A549 (cell line): ENCODE results near the gene MOGAT2. TPM values are rescaled to one million over a fixed set of nuclear protein-coding genes. Genes with fewer than 3 reads are reported as not detected.

Source experiments
- ATAC-seq, 2 experiments: fragments of 200-7000 bp in 1 of 2; fragments of >200 bp in 1 of 2; cut with Nextera tagmentation in 1 of 2; cut with Tn5 transposase in 1 of 2; 3 replicates each; pipeline versions ENCODE4 v1.8.0 to v1.9.1; 2018 to 2020; ENCODE audit warnings: mild to moderate bottlenecking in 1 of 2, moderate library complexity in 1 of 2
- CTCF ChIA-PET: fragments of 300-600 bp; sonication (Branson Sonifier 250); formaldehyde crosslinking; extraction: SDS; loops from one replicate; lab custom pipeline; 2021; ENCODE audit warnings: antibody characterized with exemption, inconsistent platforms; lab: Yijun Ruan, JAX
- POLR2A ChIA-PET: fragments of 350-600 bp; formaldehyde crosslinking; extraction: SDS; loops from one replicate; lab custom pipeline; 2021; ENCODE audit warnings: antibody characterized with exemption, inconsistent platforms; lab: Yijun Ruan, JAX
- DNase-seq, 2 experiments: peaks; one replicate each; pipeline versions ENCODE4 v3.0.0 to v3.0.0-alpha.2; 2011 to 2016; ENCODE audit warnings: low read depth in 1 of 2, low spot score in 1 of 2
- FAIRE-seq: peaks from 2 replicates; lab custom pipeline; 2011; peaks lifted over from hg19 to GRCh38; lab: Jason Lieb, UNC
- H3K27ac ChIP-seq, 2 experiments: fragments of >200 bp; sonication (Bioruptor Twin); formaldehyde crosslinking; 3 replicates each; pipeline ENCODE4 v1.5.1; 2016 to 2017
- H3K4me1 ChIP-seq: fragments of >200 bp; sonication (Bioruptor Twin); formaldehyde crosslinking; 3 replicates; pipeline ENCODE4 v1.6.1; 2016
- H3K4me2 ChIP-seq: fragments of >200 bp; sonication (Bioruptor Twin); formaldehyde crosslinking; 3 replicates; pipeline ENCODE4 v1.6.1; 2016
- H3K4me3 ChIP-seq: fragments of >200 bp; sonication (Bioruptor Twin); formaldehyde crosslinking; 3 replicates; pipeline ENCODE4 v1.5.1; 2016
- H3K9me3 ChIP-seq: fragments of >200 bp; sonication (Bioruptor Twin); formaldehyde crosslinking; 3 replicates; pipeline ENCODE4 v1.6.1; 2016
- CEBPB ChIP-seq, 2 experiments: fragments of >200 bp in 1 of 2; sonication (Bioruptor Twin) in 1 of 2; formaldehyde crosslinking in 1 of 2; IDR thresholded peaks; 2 replicates each; pipeline ENCODE4 v1.6.1; 2012 to 2016
- CTCF ChIP-seq: fragments of >200 bp; sonication (Bioruptor Twin); formaldehyde crosslinking; IDR thresholded peaks from 3 replicates; pipeline ENCODE4 v1.5.1; 2016
- ELK1 ChIP-seq: fragments of 150-350 bp; IDR thresholded peaks from 2 replicates; pipeline ENCODE4 v1.6.1; 2014; ENCODE audit warnings: low read depth, mild to moderate bottlenecking, low read length
- FOXS1 ChIP-seq: fragments of 250-450 bp; sonication (Bioruptor Pico); IDR thresholded peaks from 2 replicates; pipeline ENCODE4 v1.5.0; 2020; ENCODE audit warnings: mild to moderate bottlenecking, moderate library complexity
- HES2 ChIP-seq: fragments of >200 bp; sonication (Bioruptor Twin); formaldehyde crosslinking; IDR thresholded peaks from 2 replicates; pipeline ENCODE4 v1.6.1; 2016
- HEYL ChIP-seq: fragments of 250-450 bp; sonication (Bioruptor Pico); IDR thresholded peaks from 2 replicates; pipeline ENCODE4 v1.8.0; 2021; ENCODE audit warnings: mild to moderate bottlenecking, moderate library complexity
- HOXB13 ChIP-seq: fragments of 250-450 bp; sonication (Bioruptor Pico); IDR thresholded peaks from 2 replicates; pipeline ENCODE4 v1.5.0; 2020; ENCODE audit warnings: low read depth, mild to moderate bottlenecking, moderate library complexity
- JUNB ChIP-seq: fragments of >200 bp; sonication (Bioruptor Twin); formaldehyde crosslinking; IDR thresholded peaks from 2 replicates; pipeline ENCODE4 v1.6.1; 2016
- KDM1A ChIP-seq: fragments of 200-600 bp; sonication (generic); IDR thresholded peaks from 2 replicates; pipeline ENCODE4 v1.6.1; 2016; ENCODE audit warnings: low read depth, mild to moderate bottlenecking
- MYC ChIP-seq: IDR thresholded peaks from 2 replicates; pipeline ENCODE4 v1.6.1; 2012; ENCODE audit warnings: mild to moderate bottlenecking, inconsistent platforms, low read length, improper control_type of control experiment, borderline replicate concordance
- PBX3 ChIP-seq: IDR thresholded peaks from 2 replicates; pipeline ENCODE4 v1.6.1; 2012
- PHF8 ChIP-seq: fragments of 200-600 bp; sonication (generic); IDR thresholded peaks from 2 replicates; pipeline ENCODE4 v1.6.1; 2016; ENCODE audit warnings: low read depth, mild to moderate bottlenecking, antibody characterized with exemption, moderate library complexity, borderline replicate concordance
- RFX5 ChIP-seq: fragments of 450-650 bp; IDR thresholded peaks from 2 replicates; pipeline ENCODE4 v1.7.1; 2014; ENCODE audit warnings: antibody characterized with exemption, mild to moderate bottlenecking, moderate library complexity
- SMC3 ChIP-seq: fragments of >200 bp; sonication (Bioruptor Twin); formaldehyde crosslinking; IDR thresholded peaks from 3 replicates; pipeline ENCODE4 v1.6.1; 2018; ENCODE audit warnings: inconsistent platforms
- SREBF2 ChIP-seq: fragments of 450-650 bp; IDR thresholded peaks from 2 replicates; pipeline ENCODE4 v1.6.1; 2014; ENCODE audit warnings: mild to moderate bottlenecking, moderate library complexity
- ZC3H11A ChIP-seq: fragments of 450-650 bp; IDR thresholded peaks from 2 replicates; pipeline ENCODE4 v1.6.1; 2014; ENCODE audit warnings: antibody characterized with exemption, mild to moderate bottlenecking
- ZNF302 ChIP-seq: fragments of 250-450 bp; sonication (Bioruptor Pico); IDR thresholded peaks from 2 replicates; pipeline ENCODE4 v1.9.0; 2021; ENCODE audit warnings: inconsistent platforms, mild to moderate bottlenecking, moderate library complexity
- WGBS: methylation state at CpG from one replicate; pipeline ENCODE4 v1.1.6; 2017; ENCODE audit errors: missing lambda C conversion rate; 5-methylcytosine and 5-hydroxymethylcytosine counted together
- polyA plus RNA-seq, 4 experiments: library from polyadenylated mRNA; depleted of rRNA in 3 of 4; stranded (reverse); fragments of >200 nt; fragmentation: RNase III in 1 of 4; extraction: RNeasy Plus Mini Kit Qiagen cat#74134 plus additional on column Dnase treatment in 1 of 4; gene quantifications; 2 replicates in 3 of 4; 3 replicates in 1 of 4; pipeline ENCODE4 v1.2.3, GENCODE V29; 2011 to 2017
- TF ChIP-seq, protein P1 (sequence below): fragments of 250-450 bp; sonication (Bioruptor Pico); IDR thresholded peaks from 2 replicates; pipeline ENCODE4 v1.5.0; 2021; ENCODE audit warnings: mild to moderate bottlenecking, moderate library complexity, borderline replicate concordance

Gene MOGAT2
- polyA plus RNA-seq, 2 of the 4 experiments (the other 2 are of a cell fraction): not detected

- FAIRE-seq (no peak), ATAC-seq (no peak)
- H3K9me3 ChIP-seq: peaks cover 5% of the 10 kb centered on the region; the same call in 1 of the 3 replicates
- WGBS: 72% methylated on average over 4 of the region's 4 CpGs
- TF ChIP-seq FOXS1 (CRISPR knock-in tag): no peak
- TF ChIP-seq PHF8: no peak
- TF ChIP-seq ELK1: no peak
- no peak for TF ChIP-seq JUNB
- no peak for TF ChIP-seq MYC
- no peak for TF ChIP-seq CTCF
- TF ChIP-seq, protein P1, sequence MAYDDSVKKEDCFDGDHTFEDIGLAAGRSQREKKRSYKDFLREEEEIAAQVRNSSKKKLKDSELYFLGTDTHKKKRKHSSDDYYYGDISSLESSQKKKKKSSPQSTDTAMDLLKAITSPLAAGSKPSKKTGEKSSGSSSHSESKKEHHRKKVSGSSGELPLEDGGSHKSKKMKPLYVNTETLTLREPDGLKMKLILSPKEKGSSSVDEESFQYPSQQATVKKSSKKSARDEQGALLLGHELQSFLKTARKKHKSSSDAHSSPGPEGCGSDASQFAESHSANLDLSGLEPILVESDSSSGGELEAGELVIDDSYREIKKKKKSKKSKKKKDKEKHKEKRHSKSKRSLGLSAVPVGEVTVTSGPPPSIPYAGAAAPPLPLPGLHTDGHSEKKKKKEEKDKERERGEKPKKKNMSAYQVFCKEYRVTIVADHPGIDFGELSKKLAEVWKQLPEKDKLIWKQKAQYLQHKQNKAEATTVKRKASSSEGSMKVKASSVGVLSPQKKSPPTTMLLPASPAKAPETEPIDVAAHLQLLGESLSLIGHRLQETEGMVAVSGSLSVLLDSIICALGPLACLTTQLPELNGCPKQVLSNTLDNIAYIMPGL (CRISPR knock-in tag): no peak
- TF ChIP-seq KDM1A: no peak
- no peak for TF ChIP-seq RFX5
- TF ChIP-seq HOXB13 (CRISPR knock-in tag): no peak
- TF ChIP-seq SREBF2: no peak
- no peak for TF ChIP-seq ZC3H11A
- TF ChIP-seq ZNF302 (CRISPR knock-in tag): no peak
- TF ChIP-seq HEYL (CRISPR knock-in tag): no peak
- TF ChIP-seq PBX3: no peak
- TF ChIP-seq, all 56 proteins: peak for 0
- no peaks in the 10 kb centered on the region for H3K4me1 ChIP-seq
- no peak overlapping the region for H3K4me3 ChIP-seq
- ChIA-PET POLR2A (no interaction called here), CTCF (interaction anchor here (0.5 to 2.6 kb wide), 4 partner anchors 13 to 950 kb away, joined by 3 to 9 read pairs (median 4); no protein-coding TSS in a partner anchor)
- DNase-seq: no peak
- H3K27ac ChIP-seq: no peak overlapping the region
- H3K4me2 ChIP-seq: no peak overlapping the region
Observed at GRCh38 chr11:75735181-75735845, 17.7 kb downstream of the MOGAT2 start.

DNA sequence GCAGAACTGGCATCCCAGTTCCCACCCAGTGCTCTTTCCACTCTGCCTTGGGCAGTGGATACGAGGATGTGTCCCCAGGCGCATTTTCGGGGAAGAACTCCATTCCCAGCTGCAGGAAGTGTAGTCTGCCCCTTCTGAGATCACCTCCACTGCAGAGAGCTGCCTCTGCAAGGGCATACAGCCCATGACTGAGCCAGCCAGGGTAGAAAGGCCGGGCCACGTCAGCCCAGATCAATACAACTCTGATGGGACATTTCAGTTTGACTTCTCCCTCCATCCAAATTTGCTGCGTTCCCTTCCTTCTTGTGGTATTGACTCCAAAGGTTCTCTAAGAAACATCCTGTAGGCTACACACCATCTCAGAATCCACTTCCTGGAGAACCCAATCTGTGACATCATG, 19.7 kb downstream of the MOGAT2 start:
- CTCF ChIA-PET: interaction anchor here (1.3 to 1.5 kb wide), 2 partner anchors 15 to 23 kb away, joined by 3 read pairs; no protein-coding TSS in a partner anchor

More for the DNA sequence above, 19.7 kb downstream of the MOGAT2 start:
- no peak for TF ChIP-seq HES2
- no peak for TF ChIP-seq CEBPB (IDR thresholded peaks at IDR 0.05)
- TF ChIP-seq SMC3: no peak
- POLR2A ChIA-PET: no interaction called here
- ATAC-seq (no peak; a peak in 1 of 6 replicates), FAIRE-seq (no peak), DNase-seq (no peak)
- no peak overlapping the region for H3K4me2 ChIP-seq
- no peak overlapping the region for H3K27ac ChIP-seq
- H3K4me1 ChIP-seq: no peaks in the 10 kb centered on the region
- no peak overlapping the region for H3K4me3 ChIP-seq
- peaks cover 5% of the 10 kb centered on the region; the same call in 1 of the 3 replicates for H3K9me3 ChIP-seq
- 55% methylated on average over 6 of the region's 6 CpGs for WGBS
